RWPE1 (cell line): ENCODE measurements around the gene GTF3C5.
"Not testable (repeated sequence)": the region's sequence is repeated elsewhere in the genome, so short reads cannot be mapped to it uniquely, and the experiment has no call there.

Source experiments
- CTCF ChIA-PET: fragments of 350-600 bp; sonication (Branson Sonifier 250); formaldehyde crosslinking; extraction: SDS; loops from one replicate; lab custom pipeline; 2021; lab: Yijun Ruan, JAX
- POLR2A ChIA-PET: fragments of 400-600 bp; formaldehyde crosslinking; extraction: SDS; loops from one replicate; lab custom pipeline; 2020; ENCODE audit warnings: antibody characterized with exemption; ENCODE audit not compliant: low non-redundant PET; lab: Yijun Ruan, JAX
- DNase-seq: peaks from one replicate; pipeline ENCODE4 v3.0.0; 2012; ENCODE audit warnings: low spot score
- H3K27ac ChIP-seq: fragments of 450-650 bp; 2 replicates; pipeline ENCODE4 v1.5.1; 2017
- TF ChIP-seq, protein P1 (sequence below): fragments of 450-650 bp; conservative IDR thresholded peaks from 2 replicates; pipeline ENCODE4 v1.5.1; 2017; ENCODE audit warnings: low read depth, mild to moderate bottlenecking

Gene GTF3C5

DNA sequence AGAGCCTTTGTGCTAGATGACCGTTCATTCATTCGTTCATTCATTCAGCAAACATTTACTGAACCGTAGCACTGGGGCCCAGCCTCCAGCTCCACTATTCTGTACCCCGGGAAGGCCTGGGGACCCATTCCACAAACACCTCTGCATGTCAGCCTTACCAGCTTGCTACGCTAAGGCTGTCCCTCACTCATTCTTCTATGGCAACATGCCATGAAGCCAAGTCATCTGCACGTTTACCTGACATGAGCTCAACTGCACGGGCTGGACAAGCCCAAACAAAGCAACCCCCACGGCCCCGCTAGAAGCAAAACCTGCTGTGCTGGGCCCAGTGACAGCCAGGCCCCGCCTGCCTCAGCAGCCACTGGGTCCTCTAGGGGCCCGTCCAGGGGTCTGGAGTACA, 37.0 kb downstream of the GTF3C5 start:
- POLR2A ChIA-PET = no interaction called here
- CTCF ChIA-PET = interaction anchor here (0.6 to 1.9 kb wide), 5 partner anchors 8 to 134 kb away, joined by 3 to 8 read pairs (median 6); no protein-coding TSS in a partner anchor
- TF ChIP-seq, protein P1, sequence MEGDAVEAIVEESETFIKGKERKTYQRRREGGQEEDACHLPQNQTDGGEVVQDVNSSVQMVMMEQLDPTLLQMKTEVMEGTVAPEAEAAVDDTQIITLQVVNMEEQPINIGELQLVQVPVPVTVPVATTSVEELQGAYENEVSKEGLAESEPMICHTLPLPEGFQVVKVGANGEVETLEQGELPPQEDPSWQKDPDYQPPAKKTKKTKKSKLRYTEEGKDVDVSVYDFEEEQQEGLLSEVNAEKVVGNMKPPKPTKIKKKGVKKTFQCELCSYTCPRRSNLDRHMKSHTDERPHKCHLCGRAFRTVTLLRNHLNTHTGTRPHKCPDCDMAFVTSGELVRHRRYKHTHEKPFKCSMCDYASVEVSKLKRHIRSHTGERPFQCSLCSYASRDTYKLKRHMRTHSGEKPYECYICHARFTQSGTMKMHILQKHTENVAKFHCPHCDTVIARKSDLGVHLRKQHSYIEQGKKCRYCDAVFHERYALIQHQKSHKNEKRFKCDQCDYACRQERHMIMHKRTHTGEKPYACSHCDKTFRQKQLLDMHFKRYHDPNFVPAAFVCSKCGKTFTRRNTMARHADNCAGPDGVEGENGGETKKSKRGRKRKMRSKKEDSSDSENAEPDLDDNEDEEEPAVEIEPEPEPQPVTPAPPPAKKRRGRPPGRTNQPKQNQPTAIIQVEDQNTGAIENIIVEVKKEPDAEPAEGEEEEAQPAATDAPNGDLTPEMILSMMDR = no peak
- H3K27ac ChIP-seq = peak overlapping the region; percentile 83
- DNase-seq = peak; percentile 84

DNA sequence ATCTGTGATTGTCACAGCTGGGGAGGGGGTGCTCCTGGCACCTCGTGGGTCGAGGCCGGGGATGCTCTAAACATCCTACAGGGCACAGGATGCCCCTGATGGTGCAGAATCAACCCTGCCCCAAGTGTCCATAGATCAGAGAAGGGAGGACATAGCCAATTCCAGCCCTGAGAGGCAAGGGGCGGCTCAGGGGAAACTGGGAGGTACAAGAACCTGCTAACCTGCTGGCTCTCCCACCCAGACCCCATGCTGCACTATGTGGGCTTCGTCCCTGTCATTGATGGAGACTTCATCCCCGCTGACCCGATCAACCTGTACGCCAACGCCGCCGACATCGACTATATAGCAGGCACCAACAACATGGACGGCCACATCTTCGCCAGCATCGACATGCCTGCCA, 37.6 kb downstream of the GTF3C5 start:
- POLR2A ChIA-PET, DNase-seq: not testable (repeated sequence)
- H3K27ac ChIP-seq = peak overlapping the region; percentile 83
- CTCF ChIA-PET = interaction anchor here (0.6 to 1.9 kb wide), 5 partner anchors 7 to 133 kb away, joined by 3 to 8 read pairs (median 6); no protein-coding TSS in a partner anchor

DNA sequence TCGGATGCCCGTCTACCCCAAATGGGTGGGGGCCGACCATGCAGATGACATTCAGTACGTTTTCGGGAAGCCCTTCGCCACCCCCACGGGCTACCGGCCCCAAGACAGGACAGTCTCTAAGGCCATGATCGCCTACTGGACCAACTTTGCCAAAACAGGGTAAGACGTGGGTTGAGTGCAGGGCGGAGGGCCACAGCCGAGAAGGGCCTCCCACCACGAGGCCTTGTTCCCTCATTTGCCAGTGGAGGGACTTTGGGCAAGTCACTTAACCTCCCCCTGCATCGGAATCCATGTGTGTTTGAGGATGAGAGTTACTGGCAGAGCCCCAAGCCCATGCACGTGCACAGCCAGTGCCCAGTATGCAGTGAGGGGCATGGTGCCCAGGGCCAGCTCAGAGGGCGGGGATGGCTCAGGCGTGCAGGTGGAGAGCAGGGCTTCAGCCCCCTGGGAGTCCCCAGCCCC, 39.7 kb downstream of the GTF3C5 start:
- peak overlapping the region; percentile 12; the same call in 1 of the 2 replicates for H3K27ac ChIP-seq
- DNase-seq, POLR2A ChIA-PET, CTCF ChIA-PET: not testable (repeated sequence)

- POLR2A ChIA-PET, DNase-seq, CTCF ChIA-PET: not testable (repeated sequence)
- peak overlapping the region; percentile 12; the same call in 1 of the 2 replicates for H3K27ac ChIP-seq
These were observed 40.2 kb downstream of the GTF3C5 start for GRCh38 chr9:133070985-133071384.

- ChIA-PET CTCF (interaction anchor here (0.8 kb wide), 1 partner anchor 32 kb away, joined by 4 read pairs; no protein-coding TSS in a partner anchor), POLR2A (no interaction called here)
- DNase-seq = no peak
- TF ChIP-seq, protein P1 = no peak
- H3K27ac ChIP-seq = peak overlapping the region; percentile 4; the same call in 1 of the 2 replicates
These were observed 40.8 kb downstream of the GTF3C5 start for GRCh38 chr9:133071484-133072150.

DNA sequence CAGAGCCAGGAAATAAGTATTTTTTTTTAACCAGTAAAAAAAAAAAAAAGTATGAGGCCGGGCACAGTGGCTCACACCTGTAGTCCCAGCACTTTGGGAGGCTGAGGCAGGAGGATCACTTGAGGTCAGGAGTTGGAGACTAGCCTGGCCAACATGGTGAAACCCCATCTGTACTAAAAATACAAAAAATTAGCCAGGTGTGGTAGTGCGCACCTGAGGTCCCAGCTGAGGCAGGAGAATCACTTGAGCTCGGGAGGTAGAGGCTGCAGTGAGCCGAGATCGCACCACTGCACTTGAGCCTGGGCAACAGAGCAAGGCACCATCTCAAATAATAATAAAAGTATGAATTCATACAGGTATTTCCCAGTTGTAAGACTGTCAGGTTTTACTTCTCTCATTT, 41.4 kb downstream of the GTF3C5 start:
- DNase-seq, POLR2A ChIA-PET: not testable (repeated sequence)
- CTCF ChIA-PET = interaction anchor here (0.8 kb wide), 1 partner anchor 31 kb away, joined by 4 read pairs; no protein-coding TSS in a partner anchor
- peak overlapping the region; percentile 4 for H3K27ac ChIP-seq

GRCh38 chr9:133073086-133074014, 42.6 kb downstream of the GTF3C5 start:
- CTCF ChIA-PET = interaction anchor here (0.7 to 0.9 kb wide), 2 partner anchors 74 to 656 kb away, joined by 3 read pairs; no protein-coding TSS in a partner anchor
- POLR2A ChIA-PET = no interaction called here

GRCh38 chr9:133074111-133074651, 43.4 kb downstream of the GTF3C5 start:
- H3K27ac ChIP-seq = no peak overlapping the region
- ChIA-PET POLR2A (no interaction called here), CTCF (interaction anchor here (0.7 to 1.0 kb wide), 4 partner anchors 68 to 657 kb away, joined by 3 to 4 read pairs (median 3); no protein-coding TSS in a partner anchor)
- TF ChIP-seq, protein P1 = no peak
- no peak for DNase-seq

More at GRCh38 chr9:133073086-133074014, 42.6 kb downstream of the GTF3C5 start:
- H3K27ac ChIP-seq = peak overlapping the region; percentile 1; the same call in 1 of the 2 replicates
- TF ChIP-seq, protein P1 = no peak
- no peak for DNase-seq
